ENCODE measurements around the gene ABI1. TPM values are rescaled to one million over a fixed set of nuclear protein-coding genes. Genes with fewer than 3 reads are reported as not detected.

Gene ABI1
- total RNA-seq, 1 donor from 2014 or later, result 29.2 TPM

GRCh38 chr10:26738301-26738911 is 122.4 kb downstream of the ABI1 start:
- intact Hi-C loops (cut with micrococcal nuclease), result no loop called here
- peaks cover 41% of the 10 kb centered on the region for H3K36me3 ChIP-seq

GRCh38 chr10:26737730-26738129 is 123.0 kb downstream of the ABI1 start:
- Histone ChIP-seq H3K27ac (replicated peaks) (no peak overlapping the region), H3K27me3 (ENCODE audit: low read depth) (no peaks in the 10 kb centered on the region), H3K9me3 (replicated peaks) (no peaks in the 10 kb centered on the region), H3K36me3 (peaks cover 34% of the 10 kb centered on the region), H3K4me3 (no peak overlapping the region), H3K4me1 (no peaks in the 10 kb centered on the region)
- intact Hi-C loops (cut with micrococcal nuclease), result no loop called here
- no peak for TF ChIP-seq CTCF (IDR thresholded peaks at IDR 0.05; ENCODE audit: borderline replicate concordance)
- DNase-seq, result no peak

More at GRCh38 chr10:26738301-26738911, 122.4 kb downstream of the ABI1 start:
- H3K9me3 ChIP-seq (replicated peaks), result no peaks in the 10 kb centered on the region
- no peaks in the 10 kb centered on the region for H3K27me3 ChIP-seq (ENCODE audit: low read depth)
- no peak for TF ChIP-seq CTCF (IDR thresholded peaks at IDR 0.05; ENCODE audit: borderline replicate concordance)
- no peak overlapping the region for H3K4me3 ChIP-seq
- H3K27ac ChIP-seq (replicated peaks), result no peak overlapping the region
- DNase-seq, result no peak
- H3K4me1 ChIP-seq, result no peaks in the 10 kb centered on the region

GRCh38 chr10:26735435-26735834 is 125.3 kb downstream of the ABI1 start:
- DNase-seq, result no peak
- no peaks in the 10 kb centered on the region for H3K9me3 ChIP-seq (replicated peaks)
- TF ChIP-seq CTCF (IDR thresholded peaks at IDR 0.05; ENCODE audit: borderline replicate concordance), result no peak
- H3K4me1 ChIP-seq, result no peaks in the 10 kb centered on the region
- intact Hi-C loops (cut with micrococcal nuclease), result no loop called here
- no peak overlapping the region for H3K27ac ChIP-seq (replicated peaks)
- peaks cover 33% of the 10 kb centered on the region for H3K36me3 ChIP-seq
- no peak overlapping the region for H3K4me3 ChIP-seq
- H3K27me3 ChIP-seq (ENCODE audit: low read depth), result no peaks in the 10 kb centered on the region

GRCh38 chr10:26733750-26734568 is 126.8 kb downstream of the ABI1 start:
- no peak for TF ChIP-seq CTCF (IDR thresholded peaks at IDR 0.05; ENCODE audit: borderline replicate concordance)
- H3K9me3 ChIP-seq (replicated peaks), result no peaks in the 10 kb centered on the region
- intact Hi-C loops (cut with micrococcal nuclease), result no loop called here
- no peak for DNase-seq
- H3K36me3 ChIP-seq, result peaks cover 36% of the 10 kb centered on the region
- no peaks in the 10 kb centered on the region for H3K4me1 ChIP-seq
- H3K4me3 ChIP-seq, result no peak overlapping the region
- H3K27me3 ChIP-seq (ENCODE audit: low read depth), result no peaks in the 10 kb centered on the region
- H3K27ac ChIP-seq (replicated peaks), result no peak overlapping the region

GRCh38 chr10:26730552-26730951 is 130.2 kb downstream of the ABI1 start:
- H3K36me3 ChIP-seq, result peaks cover 35% of the 10 kb centered on the region
- H3K9me3 ChIP-seq (replicated peaks), result no peaks in the 10 kb centered on the region
- H3K4me3 ChIP-seq, result no peak overlapping the region
- no peak for DNase-seq
- no peak for TF ChIP-seq CTCF (IDR thresholded peaks at IDR 0.05; ENCODE audit: borderline replicate concordance)
- no peak overlapping the region for H3K27ac ChIP-seq (replicated peaks)
- intact Hi-C loops (cut with micrococcal nuclease), result no loop called here
- no peaks in the 10 kb centered on the region for H3K4me1 ChIP-seq
- no peaks in the 10 kb centered on the region for H3K27me3 ChIP-seq (ENCODE audit: low read depth)

Measured in left ventricle myocardium inferior (tissue), 1 donor.